ENCODE measurements around the gene NOS1. TPM values are rescaled to one million over a fixed set of nuclear protein-coding genes. Genes with fewer than 3 reads are reported as not detected.
"Not testable (repeated sequence)": the region's sequence is repeated elsewhere in the genome, so short reads cannot be mapped to it uniquely, and the experiment has no call there.

NOS1 gene
- polyA plus RNA-seq, 3 donors from 2014 or later: not detected

GRCh38 chr12:117387832-117388231 is 26.4 kb upstream of the NOS1 start:
- Mint-ChIP-seq H3K27me3 (ENCODE audit: low read depth in 3 of 3) (peaks cover 0 to 6% (median 6%) of the 10 kb centered on the region in 3 donors), H3K4me1 (no peaks in the 10 kb centered on the region), H3K4me3 (no peak overlapping the region), H3K27ac (no peak overlapping the region), H3K36me3 (no peaks in the 10 kb centered on the region), H3K9me3 (no peaks in the 10 kb centered on the region)
- DNase-seq: no peak

- peaks cover 0 to 5% (median 3%) of the 10 kb centered on the region in 3 donors for H3K27me3 Mint-ChIP-seq (ENCODE audit: low read depth in 3 of 3)
- H3K9me3 Mint-ChIP-seq: no peaks in the 10 kb centered on the region
- H3K36me3 Mint-ChIP-seq: no peaks in the 10 kb centered on the region
- no peak for DNase-seq
- no peak overlapping the region for H3K4me3 Mint-ChIP-seq
- no peaks in the 10 kb centered on the region for H3K4me1 Mint-ChIP-seq
- no peak overlapping the region for H3K27ac Mint-ChIP-seq
Measured at GRCh38 chr12:117384735-117385134, 23.3 kb upstream of the NOS1 start.

DNA sequence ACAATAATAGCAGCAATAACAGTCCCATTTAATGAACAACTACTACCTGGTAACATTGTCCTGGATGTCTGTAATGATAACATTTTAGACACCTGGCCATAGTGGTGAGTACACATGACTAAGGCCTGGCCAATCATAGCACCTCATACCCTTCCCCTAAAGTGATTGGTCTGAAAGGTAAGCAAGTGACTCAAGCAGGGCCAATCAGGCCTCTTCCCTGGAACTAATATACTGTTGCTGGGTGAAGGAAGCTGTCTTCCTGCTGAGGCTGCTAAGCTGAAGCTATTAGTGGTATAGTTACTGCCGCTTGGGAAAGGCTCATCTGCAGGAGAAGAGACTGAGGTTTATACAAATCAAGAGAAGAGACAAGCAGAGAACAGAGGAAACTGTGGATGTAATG is 18.7 kb upstream of the NOS1 start:
- no peak overlapping the region for H3K4me3 Mint-ChIP-seq
- no peaks in the 10 kb centered on the region for H3K36me3 Mint-ChIP-seq
- H3K9me3 Mint-ChIP-seq: no peaks in the 10 kb centered on the region
- no peak for DNase-seq
- H3K4me1 Mint-ChIP-seq: no peaks in the 10 kb centered on the region
- H3K27ac Mint-ChIP-seq: no peak overlapping the region
- peaks cover 3 to 8% (median 4%) of the 10 kb centered on the region in 3 donors for H3K27me3 Mint-ChIP-seq (ENCODE audit: low read depth in 3 of 3)

DNA sequence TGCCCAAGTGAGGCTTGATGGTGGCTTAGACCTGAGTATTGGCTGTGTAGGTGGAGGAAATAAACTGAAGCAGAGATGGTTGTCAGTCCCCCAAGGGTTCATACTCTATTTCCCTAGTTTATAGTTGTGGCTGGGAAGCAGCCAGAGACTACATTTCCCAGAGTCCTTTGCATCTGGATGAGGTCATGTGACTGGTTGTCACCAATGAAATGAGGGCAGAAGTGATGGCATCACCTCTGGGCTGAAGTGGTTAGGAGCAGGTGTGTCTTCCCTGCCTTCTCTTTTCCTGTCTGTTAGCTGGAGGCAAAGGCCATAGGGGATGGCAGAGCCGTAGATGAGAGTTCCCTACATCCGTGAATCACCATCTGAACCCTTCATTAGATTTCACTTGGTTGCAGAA is 16.3 kb upstream of the NOS1 start:
- Mint-ChIP-seq H3K4me1 (no peaks in the 10 kb centered on the region), H3K36me3 (no peaks in the 10 kb centered on the region), H3K27me3 (ENCODE audit: low read depth in 3 of 3) (peaks cover 4 to 6% (median 5%) of the 10 kb centered on the region in 3 donors), H3K27ac (no peak overlapping the region), H3K9me3 (no peaks in the 10 kb centered on the region), H3K4me3 (no peak overlapping the region)
- DNase-seq: no peak

DNA sequence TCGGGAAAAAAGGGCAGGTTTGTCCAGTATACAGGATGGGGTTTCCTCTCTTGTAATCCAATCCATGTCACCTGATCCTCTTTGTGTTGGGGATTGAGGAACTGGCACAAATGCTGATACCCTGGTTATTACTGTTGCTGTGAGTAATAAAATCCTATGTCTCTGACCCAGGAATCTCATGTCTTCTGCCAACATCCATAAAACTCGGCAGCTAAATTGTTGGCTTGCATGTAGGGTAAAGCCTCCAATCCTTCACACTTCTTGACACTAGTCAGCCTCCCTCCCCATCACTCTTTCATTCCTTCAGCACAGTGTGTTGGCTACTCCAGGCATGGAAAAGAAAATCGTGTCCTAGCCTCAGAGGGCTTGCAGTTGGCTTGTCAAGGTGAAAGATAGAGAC is 9.2 kb upstream of the NOS1 start:
- Mint-ChIP-seq H3K4me1 (no peaks in the 10 kb centered on the region), H3K27ac (no peak overlapping the region), H3K27me3 (ENCODE audit: low read depth in 3 of 3) (peaks cover 4 to 6% (median 5%) of the 10 kb centered on the region in 3 donors), H3K9me3 (no peaks in the 10 kb centered on the region), H3K4me3 (no peak overlapping the region), H3K36me3 (no peaks in the 10 kb centered on the region)
- DNase-seq: no peak

GRCh38 chr12:117370000-117370399 is 8.6 kb upstream of the NOS1 start:
- not testable (repeated sequence) for H3K27me3 Mint-ChIP-seq (ENCODE audit: low read depth in 3 of 3); H3K4me1 Mint-ChIP-seq; H3K27ac Mint-ChIP-seq; H3K36me3 Mint-ChIP-seq; DNase-seq; H3K4me3 Mint-ChIP-seq; H3K9me3 Mint-ChIP-seq

- Mint-ChIP-seq H3K4me1 (no peaks in the 10 kb centered on the region), H3K4me3 (no peak overlapping the region), H3K27ac (no peak overlapping the region), H3K36me3 (no peaks in the 10 kb centered on the region), H3K9me3 (no peaks in the 10 kb centered on the region), H3K27me3 (ENCODE audit: low read depth in 3 of 3) (peaks cover 9 to 11% (median 11%) of the 10 kb centered on the region in 3 donors)
- peak; percentile 5 to 10 (median 8) for DNase-seq
Measured at GRCh38 chr12:117367006-117367638, 5.7 kb upstream of the NOS1 start.

DNA sequence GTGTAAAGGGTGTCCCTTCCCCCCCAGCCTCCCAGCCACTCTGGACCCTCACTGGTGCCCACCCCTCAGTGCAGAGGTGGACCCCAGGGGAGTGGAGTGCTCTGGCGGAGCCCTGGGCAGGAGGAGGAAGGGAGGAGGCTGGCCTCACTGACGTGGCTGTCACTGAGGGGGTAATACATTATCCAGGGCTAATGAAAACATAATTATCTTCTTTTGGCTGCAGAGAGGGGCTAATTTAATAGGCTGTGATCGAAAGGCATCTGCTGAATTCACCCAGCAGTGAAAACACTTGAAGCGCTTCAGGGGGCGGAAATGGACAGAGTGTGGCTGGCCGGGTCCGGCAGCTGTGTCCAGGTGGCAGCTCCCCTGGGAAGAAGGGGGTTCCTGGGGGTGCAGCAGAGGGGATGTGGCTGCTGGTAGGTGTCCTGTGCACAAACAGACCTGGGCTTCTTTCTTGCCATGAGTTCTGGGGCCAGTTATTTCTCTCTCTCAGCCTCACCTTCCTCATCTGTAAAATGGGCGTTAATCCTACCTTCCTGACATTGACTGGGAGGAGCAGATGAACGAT is 3.7 kb upstream of the NOS1 start:
- Mint-ChIP-seq H3K36me3 (no peaks in the 10 kb centered on the region), H3K27ac (no peak overlapping the region), H3K4me3 (no peak overlapping the region), H3K27me3 (ENCODE audit: low read depth in 3 of 3) (peaks cover 11 to 15% (median 12%) of the 10 kb centered on the region in 3 donors), H3K4me1 (no peaks in the 10 kb centered on the region), H3K9me3 (no peaks in the 10 kb centered on the region)
- no peak for DNase-seq

- Mint-ChIP-seq H3K4me3 (no peak overlapping the region), H3K9me3 (no peaks in the 10 kb centered on the region), H3K36me3 (no peaks in the 10 kb centered on the region), H3K27me3 (ENCODE audit: low read depth in 3 of 3) (peaks cover 11 to 19% (median 15%) of the 10 kb centered on the region in 3 donors), H3K27ac (no peak overlapping the region), H3K4me1 (no peaks in the 10 kb centered on the region)
- DNase-seq: no peak
Measured at GRCh38 chr12:117363953-117364486, 2.6 kb upstream of the NOS1 start.

GRCh38 chr12:117363056-117363662 is 1.7 kb upstream of the NOS1 start:
- no peak overlapping the region for H3K4me3 Mint-ChIP-seq
- peaks cover 11 to 19% (median 15%) of the 10 kb centered on the region in 3 donors for H3K27me3 Mint-ChIP-seq (ENCODE audit: low read depth in 3 of 3)
- H3K27ac Mint-ChIP-seq: no peak overlapping the region
- H3K36me3 Mint-ChIP-seq: no peaks in the 10 kb centered on the region
- no peak for DNase-seq
- H3K9me3 Mint-ChIP-seq: no peaks in the 10 kb centered on the region
- H3K4me1 Mint-ChIP-seq: no peaks in the 10 kb centered on the region

- no peak overlapping the region for H3K4me3 Mint-ChIP-seq
- no peaks in the 10 kb centered on the region for H3K4me1 Mint-ChIP-seq
- no peak overlapping the region for H3K27ac Mint-ChIP-seq
- H3K36me3 Mint-ChIP-seq: no peaks in the 10 kb centered on the region
- DNase-seq: no peak
- peaks cover 11 to 19% (median 13%) of the 10 kb centered on the region in 3 donors for H3K27me3 Mint-ChIP-seq (ENCODE audit: low read depth in 3 of 3)
- no peaks in the 10 kb centered on the region for H3K9me3 Mint-ChIP-seq
Measured at GRCh38 chr12:117362391-117362790, 965 bp upstream of the NOS1 start.

GRCh38 chr12:117361905-117362304 is 479 bp upstream of the NOS1 start:
- H3K9me3 Mint-ChIP-seq: no peaks in the 10 kb centered on the region
- no peak overlapping the region for H3K4me3 Mint-ChIP-seq
- no peak for DNase-seq
- H3K36me3 Mint-ChIP-seq: no peaks in the 10 kb centered on the region
- H3K4me1 Mint-ChIP-seq: no peaks in the 10 kb centered on the region
- no peak overlapping the region for H3K27ac Mint-ChIP-seq
- peaks cover 10 to 19% (median 13%) of the 10 kb centered on the region in 3 donors for H3K27me3 Mint-ChIP-seq (ENCODE audit: low read depth in 3 of 3)

DNA sequence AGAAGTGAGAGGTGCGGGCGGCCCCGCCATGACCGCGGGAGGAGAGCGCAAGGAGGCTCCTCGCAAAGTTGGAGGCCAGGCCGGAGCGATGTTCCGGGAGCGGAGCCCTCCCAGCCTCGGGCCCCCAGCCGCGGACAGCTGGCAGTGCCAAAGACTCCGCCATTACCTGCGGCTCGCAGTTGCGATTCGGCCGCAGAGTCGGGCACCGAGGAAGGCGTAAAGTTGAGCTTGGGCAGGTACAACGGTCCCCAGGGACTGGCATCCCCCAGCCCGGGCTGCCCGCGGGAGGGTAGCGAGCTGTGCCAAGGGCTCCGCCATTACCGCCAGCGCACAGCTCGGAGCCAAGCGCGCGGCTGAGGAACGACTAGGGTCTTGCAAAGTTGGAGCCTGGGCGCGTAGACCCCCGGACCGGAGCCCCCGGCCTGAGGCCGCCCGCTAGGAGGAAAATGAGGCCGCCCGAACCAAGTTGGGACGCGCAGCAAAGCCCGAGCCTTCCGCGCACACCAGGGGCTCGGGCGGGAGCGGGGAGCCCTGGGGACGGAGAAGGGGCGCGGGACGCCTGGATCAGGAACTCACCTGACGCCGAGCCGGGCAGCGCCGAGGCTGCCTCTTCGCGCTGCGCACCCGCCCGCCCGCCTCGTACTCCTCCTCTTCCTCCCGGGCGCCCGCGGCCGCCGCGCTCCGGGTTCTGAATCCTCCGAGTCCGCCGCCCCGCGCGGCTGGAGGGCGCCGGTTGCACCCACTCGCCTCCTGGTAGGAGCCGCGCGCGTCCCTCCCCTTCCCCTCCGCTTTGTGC is 677 bp downstream of the NOS1 start:
- Mint-ChIP-seq H3K27ac (no peak overlapping the region), H3K36me3 (no peaks in the 10 kb centered on the region), H3K9me3 (no peaks in the 10 kb centered on the region), H3K4me1 (no peaks in the 10 kb centered on the region), H3K4me3 (no peak overlapping the region), H3K27me3 (ENCODE audit: low read depth in 3 of 3) (peaks cover 10 to 16% (median 12%) of the 10 kb centered on the region in 3 donors)
- DNase-seq: no peak

GRCh38 chr12:117360222-117360550 is 1.2 kb downstream of the NOS1 start:
- no peaks in the 10 kb centered on the region for H3K4me1 Mint-ChIP-seq
- no peak overlapping the region for H3K27ac Mint-ChIP-seq
- no peak overlapping the region for H3K4me3 Mint-ChIP-seq
- DNase-seq: no peak
- no peaks in the 10 kb centered on the region for H3K36me3 Mint-ChIP-seq
- H3K27me3 Mint-ChIP-seq (ENCODE audit: low read depth in 3 of 3): peaks cover 9 to 13% (median 10%) of the 10 kb centered on the region in 3 donors
- H3K9me3 Mint-ChIP-seq: no peaks in the 10 kb centered on the region
